GM19043 (cell line): ENCODE results near the gene NPHP4.
"Not testable (repeated sequence)": the region's sequence is repeated elsewhere in the genome, so short reads cannot be mapped to it uniquely, and the experiment has no call there.

Experiments
- ATAC-seq: cut with Tn5 transposase; IDR thresholded peaks from one replicate; pipeline ENCODE4 v1.9.1; 2021; ENCODE audit warnings: low read depth; ENCODE audit not compliant: unreplicated experiment

NPHP4 gene

DNA sequence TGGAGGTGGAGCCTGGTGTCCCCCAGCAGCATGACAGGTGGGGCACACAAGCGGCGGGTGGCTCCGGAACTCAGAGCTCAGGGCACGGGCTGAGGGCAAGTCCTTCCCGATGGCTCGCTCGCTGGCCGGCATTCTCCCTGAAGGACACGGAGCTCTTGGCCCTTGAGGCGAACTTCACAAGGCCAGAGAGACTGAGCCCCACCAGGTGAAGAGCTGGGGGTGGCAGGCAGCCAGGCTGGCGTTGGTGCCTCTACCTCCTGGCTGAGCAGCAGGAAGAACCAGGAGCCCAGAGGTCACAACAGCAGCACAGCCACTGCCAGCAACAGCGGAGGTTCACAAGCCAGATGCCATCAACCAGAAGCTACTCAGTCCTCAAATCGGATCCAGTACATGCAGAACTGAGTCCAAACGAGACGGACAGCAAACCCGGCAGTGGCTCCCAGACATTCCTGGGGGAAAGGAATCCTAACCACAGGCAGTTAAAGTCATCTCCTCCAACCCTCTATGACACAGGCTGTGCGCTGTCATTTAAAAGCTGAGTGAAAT is 54.1 kb downstream of the NPHP4 start:
- no peak for ATAC-seq

DNA sequence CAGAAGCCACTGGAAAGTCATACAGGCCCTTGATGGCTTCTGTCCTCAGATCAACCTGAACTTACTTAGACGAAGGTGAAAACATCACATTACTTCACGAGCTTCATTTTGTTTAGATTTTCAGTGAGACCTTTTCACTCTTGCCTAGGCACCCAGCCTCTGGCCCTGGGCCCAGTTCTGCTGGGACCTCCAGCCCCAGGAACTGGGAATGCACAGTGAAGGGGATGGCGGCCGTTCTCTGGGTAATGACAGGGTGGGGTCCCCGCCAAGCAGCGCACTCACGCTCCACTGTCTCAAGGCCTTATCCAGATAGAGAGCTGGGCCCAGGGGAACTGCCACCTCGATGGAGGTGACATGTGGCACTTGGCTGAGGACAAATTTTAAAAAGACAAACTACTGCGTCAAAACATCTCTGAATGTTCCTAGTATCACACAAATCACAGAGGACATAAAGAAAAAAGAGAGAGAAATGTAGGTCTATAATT is 54.8 kb downstream of the NPHP4 start:
- ATAC-seq = no peak

DNA sequence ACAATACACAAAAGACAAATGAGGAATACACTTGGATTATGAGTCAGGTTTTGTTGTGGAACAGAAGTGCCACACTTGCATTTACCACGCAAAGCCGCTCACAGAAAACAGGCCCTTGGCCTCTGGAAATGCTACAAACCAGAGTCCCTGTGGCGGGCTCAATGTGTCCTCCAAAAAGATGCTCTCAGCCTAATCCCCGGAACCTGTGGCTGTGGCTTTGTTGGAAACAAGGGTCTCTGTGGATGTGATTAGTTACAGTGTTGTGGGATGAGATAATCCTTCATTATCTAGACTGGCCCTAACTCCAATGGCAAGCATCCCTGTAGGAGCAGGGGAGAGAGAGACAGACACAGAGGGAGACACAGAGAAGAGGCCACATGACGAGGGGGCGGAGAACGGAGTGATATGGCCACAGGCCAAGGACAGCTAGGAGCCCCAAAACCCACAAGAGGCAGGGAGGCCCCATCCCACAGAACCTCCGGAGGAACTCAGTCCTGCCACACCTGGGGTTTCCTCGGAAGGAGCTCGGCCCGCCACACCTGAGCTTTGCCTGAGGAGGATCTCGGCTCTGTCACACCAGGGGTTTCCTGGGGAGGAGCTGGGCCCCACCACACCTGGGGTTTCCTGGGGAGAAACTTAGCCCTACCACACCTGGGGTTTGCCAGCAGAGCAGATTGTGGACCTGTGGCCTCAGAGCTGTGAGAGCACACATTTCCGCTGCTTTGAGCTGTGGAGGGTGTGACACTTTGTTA is 55.4 kb downstream of the NPHP4 start:
- no peak for ATAC-seq

DNA sequence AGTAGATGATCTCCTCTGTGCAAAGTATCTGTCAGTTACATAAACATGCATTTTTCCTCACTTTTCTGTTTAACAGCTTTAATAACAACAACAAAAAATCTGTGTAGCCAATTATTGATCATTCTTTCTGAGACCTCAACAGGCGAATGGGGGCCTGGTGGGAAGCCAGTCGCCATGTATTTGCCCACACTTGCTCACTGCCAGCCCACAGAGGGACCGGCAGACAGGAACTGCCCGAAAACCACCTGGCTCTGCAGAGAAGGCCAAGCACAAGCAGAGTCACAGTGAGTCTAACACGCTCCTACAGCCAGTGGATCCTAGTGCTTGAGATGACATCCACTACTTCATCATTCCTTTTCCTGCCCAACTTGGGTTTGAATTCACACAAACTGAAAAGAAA is 56.1 kb downstream of the NPHP4 start:
- ATAC-seq = no peak

DNA sequence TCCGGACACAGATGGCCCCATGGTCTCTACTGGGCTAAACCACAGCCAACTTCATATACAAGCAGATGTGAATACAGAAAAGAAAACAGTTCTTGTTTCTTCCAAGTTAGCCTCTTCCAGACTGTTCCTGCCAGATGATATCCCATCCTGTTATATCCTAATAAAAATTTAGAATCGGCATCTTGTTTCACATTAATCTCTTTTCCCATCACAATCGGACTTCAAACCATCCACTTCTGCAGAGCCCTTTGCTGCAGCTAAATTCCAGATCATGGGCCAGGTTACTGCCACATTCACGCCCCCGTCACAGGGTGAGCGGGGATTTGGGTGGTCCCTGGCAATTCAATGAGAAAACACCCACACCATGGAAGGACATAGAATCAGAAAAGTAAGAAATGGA is 57.2 kb downstream of the NPHP4 start:
- no peak for ATAC-seq

DNA sequence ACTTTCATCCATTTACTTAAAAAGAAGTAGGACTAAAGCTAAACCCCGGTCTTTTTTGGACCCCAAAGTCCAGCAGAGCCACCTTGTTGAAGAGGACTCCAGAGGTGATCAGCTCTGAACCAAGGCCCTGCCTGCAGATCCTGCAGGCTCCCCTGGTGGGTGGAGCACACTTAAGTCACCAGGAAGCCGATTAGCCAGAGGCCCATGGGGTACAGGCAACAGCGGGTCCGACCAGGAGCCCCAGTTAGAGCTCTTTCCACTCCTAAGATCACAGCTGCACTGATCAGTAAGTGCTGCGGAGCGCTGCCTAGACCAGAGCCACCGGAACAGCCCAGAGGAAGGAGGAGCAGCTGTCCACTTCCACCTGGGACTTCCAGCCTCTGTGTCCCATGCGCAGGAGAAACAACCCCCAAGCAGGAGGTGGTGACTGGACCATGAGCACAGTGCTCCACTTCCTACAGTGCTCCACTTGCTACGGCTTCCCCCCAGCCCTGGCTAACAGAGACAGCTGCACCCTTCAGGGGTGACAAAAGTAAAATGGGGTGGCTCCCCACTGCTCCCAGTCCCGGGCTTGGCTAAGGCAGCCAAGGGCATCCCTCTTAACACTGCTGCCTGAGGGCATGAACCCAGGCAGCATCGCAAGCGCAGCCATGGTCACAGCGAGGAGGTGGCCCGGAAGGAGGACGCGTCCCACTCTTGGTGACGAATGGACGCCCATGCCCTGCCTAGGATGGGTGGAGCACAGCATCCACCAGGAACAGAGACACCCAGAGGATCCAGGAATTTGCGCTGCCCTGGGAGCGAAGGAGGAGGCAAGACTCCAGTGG is 58.0 kb downstream of the NPHP4 start:
- ATAC-seq = no peak

DNA sequence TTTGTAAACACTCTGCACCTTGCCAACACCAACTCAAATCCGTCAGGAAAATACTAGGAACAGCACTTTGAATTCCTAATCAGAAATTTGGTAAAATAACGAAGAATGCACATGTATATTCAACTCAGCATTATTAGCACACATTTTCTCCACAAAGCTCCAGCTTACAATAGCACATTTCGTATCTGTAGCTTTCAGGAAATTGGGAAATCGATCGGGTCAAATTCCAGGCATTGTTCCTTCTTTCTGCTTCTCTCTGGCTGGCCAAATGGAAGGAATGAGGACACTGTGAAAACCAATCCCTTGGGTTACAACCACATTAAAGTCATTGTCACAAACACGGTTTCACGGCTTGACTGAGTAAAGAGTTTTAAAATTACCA is 58.6 kb downstream of the NPHP4 start:
- ATAC-seq = no peak

DNA sequence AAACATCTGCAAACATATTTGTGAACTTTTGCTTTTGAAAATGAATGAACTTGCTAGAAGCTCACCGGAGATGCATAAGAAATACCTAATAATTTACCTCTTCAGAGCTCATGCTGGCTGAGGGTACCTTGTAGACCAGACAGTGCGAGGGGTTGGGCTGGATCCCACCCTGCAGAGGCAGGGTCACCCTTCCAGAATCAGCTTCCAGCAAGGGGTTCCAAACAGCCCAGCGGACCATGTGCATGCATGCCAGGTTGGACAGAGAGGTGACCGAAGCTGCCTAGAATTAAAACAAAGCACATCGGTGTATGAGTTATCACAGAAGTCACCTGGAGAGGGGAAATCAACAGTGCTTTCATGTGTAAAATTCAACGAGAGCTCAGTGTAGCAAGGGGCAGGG is 59.2 kb downstream of the NPHP4 start:
- no peak for ATAC-seq

DNA sequence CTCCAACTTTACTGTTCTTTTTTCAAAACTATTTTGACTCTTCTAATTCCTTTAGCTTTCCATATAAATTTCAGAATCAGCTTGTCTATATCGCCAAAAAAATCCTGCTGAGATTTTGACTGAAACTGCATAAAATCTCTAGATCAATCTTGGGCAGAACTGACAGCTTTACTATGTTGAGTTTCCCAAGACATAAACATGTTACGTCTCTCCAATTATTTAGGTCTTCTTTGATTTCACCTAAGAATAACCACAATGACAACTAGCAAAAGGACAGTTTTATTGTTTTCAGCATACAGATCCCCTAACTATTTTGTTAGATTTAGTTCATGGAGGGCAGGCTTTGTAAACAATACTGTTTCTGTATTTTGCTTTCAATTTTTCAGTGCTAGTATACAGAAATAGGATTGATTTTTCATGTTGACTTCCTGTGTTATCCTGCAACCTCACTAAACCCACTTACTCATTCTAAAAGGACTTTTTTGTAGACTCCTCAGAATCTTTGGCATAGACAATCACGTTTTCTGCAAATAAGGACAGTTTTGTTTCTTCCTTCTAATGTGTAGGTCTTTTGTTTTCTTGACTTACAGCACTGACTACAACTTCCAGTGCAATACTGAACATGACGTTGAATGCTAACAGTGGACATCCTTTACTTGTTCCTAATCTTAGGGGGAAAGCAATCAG is 63.4 kb downstream of the NPHP4 start:
- no peak for ATAC-seq

DNA sequence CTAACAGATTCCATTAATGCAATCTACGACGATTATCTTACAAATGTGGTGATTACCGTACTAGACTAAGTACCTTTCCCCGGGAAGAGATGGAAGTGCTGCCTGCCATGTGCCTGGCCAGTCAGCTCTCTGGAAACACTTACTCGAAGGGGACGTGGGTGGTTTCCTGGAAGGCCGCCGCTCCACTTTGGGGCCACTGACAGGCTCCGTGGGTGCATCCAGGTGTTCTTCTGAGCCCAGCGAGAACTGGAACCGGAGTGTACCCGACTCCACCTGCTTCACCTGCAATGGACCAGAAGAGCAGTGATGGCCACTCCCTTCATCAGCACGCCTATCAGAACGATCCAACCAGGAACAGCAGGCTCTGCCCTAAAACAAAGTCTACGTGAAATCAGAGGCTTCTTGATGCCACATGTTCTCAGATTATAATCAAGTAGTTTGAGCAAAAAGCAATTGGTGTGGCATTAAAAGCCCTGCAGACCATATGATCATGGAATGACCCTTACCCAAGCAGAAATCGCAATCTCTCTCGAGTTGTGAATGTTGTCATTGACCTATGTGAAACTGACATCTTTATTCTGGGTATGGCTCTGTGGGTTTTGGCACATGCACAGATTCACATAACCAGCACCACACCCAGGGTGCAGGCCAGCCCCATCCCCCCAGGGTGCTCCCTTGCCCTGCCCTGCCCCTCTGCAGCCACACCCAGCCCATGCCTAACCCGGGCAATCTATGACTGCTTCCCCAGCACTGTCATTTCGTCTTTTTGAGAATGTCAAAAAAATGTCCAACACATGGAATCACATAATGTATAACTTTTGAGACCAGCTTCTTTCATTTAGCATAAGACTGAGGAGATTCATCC is 64.5 kb downstream of the NPHP4 start:
- no peak for ATAC-seq

DNA sequence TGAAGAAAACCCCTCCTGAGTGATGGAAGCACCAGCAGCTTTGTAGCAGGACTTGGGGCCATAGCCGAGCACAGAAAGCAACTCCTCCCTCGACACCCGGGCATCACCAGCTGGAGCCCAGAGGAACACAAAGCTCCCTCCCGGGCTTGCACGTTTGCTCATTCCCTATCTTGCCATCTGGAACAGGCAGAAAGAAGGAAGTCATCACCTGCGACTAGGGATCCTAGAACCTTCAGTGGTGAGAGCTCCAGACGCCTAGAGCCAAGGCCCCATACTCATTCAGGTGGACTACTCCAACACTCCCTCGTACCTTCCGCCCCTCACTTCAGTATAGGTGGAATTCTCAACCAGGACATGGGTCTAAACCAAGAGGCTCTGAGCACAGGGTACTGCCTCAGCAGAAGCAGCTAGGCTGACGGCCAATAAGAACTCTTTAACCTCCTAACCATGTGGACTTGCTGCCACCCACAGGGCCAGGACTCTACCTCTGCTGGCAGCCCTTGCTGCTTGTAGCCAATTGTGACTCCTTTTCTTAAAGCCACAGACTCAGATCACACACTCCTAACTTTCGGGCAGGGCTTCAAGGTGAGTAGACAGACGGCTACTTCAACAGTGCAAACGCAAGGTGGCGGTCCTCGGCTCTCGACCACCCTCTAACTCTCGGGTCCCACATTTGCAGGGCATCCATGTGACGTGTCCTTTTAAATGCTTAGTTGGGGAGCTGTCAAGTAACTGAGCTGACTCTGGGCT is 65.4 kb downstream of the NPHP4 start:
- no peak for ATAC-seq

DNA sequence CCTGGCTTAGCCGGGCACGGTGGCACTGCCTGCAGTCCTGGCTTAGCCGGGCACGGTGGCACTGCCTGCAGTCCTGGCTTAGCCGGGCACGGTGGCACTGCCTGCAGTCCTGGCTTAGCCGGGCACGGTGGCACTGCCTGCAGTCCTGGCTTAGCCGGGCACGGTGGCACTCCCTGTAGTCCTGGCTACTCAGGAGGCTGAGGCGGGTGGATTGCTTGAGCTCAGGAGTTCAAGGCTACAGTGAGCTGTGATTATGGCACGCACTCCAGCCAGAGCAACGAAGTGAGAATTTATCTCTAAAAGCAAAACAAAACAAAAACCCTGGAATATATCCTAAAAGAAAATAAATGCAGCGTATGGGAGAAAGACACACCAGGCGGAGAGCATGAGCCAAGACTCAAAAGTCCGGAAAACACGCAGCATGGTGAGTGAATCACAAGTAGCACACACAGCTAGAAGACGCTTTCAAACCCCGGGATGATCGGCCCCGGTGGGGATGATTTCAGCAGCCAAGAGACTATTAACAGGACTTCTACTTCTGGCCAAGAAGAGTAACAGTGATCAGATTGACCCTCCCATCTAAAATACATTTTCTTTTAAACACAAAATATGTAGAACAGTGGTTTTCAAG is 69.4 kb downstream of the NPHP4 start:
- not testable (repeated sequence) for ATAC-seq

DNA sequence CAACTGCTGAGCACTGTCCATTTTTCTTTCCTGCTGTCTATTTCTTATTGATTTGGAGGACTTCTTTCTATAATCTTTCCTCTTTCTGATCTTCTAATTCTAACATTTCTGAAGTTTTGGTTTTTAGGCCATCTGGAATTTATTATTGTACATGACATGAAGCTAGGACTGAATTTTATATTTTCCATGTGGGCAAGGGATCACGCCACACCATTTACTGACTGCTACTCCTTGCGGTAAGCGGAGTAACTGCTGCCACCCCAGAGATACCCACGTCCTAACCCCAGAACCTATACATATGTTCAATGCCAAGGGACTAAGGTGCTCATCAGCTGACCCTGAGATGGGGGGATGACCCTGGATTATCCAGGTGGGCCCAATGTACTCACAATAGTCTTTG is 70.6 kb downstream of the NPHP4 start:
- ATAC-seq = no peak

DNA sequence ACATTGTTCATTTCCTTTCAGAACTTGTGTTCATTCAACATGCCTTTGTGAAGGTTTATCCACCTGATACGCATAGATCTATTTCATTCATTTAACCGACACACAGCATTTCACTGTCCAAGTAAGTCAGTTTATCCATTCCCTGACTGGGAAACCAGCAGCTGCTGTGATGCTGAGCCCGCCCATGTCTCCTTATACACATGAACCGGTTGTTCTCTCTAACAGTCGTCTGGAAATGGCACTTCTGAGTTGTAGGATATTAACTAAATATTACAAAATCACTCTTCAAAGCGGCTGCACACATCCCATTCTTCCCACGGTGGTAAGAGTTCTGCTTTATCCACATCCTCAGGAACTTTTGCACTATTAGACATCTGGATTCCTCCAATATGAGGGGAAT is 71.1 kb downstream of the NPHP4 start:
- no peak for ATAC-seq

DNA sequence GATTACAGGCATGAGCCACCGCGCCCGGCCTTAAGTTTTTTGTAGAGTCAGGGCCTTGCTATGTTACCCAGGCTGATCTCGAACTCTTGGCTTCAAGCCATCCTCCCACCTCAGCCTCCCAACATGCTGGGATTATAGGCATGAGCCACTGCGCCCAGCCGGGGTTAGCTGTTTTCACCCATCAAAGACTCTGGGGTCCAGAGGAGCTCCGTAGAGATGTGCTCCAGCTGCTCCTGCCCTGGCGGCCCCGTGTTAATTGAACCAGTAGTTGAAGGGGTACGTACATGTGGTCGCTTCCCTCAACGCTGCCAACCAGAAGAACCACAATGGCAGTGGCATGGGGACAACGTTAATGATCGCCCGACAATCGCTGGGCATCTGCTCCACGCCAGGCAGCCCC is 72.0 kb downstream of the NPHP4 start:
- no peak for ATAC-seq

DNA sequence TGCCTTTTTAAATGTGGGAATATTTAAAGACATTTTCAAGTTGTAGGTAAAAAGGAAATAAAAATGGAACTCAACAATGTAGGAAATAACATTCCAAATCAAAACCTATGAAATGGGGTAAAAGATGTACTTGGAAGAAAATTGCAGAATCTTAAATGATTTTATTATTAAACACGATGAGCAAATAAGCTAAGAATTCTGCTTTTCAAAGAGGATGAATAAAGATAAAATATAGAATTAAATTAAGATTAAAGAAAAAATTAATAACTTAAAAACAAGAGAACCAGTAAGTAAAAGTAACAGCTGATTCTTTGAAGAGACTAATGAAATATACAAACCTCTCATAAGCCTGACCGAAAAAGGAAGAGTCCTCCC is 74.0 kb downstream of the NPHP4 start:
- no peak for ATAC-seq

DNA sequence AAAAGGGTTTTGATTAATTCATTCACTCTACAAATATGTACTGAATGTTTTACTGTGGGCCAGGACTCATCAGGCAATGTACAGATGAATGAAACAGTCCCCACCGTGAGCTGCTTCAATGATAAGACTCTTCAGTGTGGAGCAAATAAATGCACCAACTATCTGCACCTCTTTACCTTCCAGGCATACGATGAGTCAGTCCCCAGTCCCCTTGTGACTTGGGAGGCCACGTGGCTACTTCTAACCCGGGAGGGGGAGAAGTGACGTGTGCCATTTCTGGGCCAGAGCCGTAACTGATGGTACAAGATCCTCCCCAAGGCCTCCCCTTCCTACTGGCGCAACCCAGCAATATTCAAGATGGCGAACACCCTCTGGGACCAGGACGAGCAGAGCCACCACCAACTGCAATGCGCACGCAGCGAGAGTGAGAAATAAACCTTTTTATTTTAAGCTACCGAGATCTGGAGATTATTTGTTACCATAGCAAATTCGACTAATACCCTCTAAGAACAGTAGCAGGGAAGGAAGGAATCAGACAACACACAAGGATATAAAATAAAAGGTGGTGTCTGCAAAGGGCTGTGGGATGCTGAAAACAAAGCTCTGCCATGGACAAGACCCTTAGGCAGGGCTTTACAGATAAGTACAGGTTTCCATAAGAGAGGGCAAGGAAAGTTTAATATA is 74.5 kb downstream of the NPHP4 start:
- no peak for ATAC-seq

DNA sequence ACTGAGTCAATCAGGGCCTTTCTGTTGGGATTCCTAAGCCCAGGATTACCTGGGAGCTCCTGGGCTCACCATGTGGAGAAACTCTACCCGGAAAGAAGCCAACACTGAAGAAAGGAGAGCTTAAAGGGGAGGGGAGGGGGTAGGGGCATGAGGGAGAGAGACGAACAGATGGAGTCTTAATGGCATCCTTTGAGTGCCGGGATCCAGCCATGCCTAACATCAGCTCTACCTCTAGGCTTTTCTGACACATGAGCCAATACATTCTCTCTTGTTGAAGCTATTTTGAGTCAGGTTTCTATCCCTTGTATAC is 75.0 kb downstream of the NPHP4 start:
- ATAC-seq = no peak
